GM18858 (cell line): ENCODE data around the gene UNC13A.

Source experiments
- ATAC-seq: cut with Tn5 transposase; IDR thresholded peaks from one replicate; pipeline ENCODE4 v1.9.1; 2021; ENCODE audit not compliant: unreplicated experiment

UNC13A gene

DNA sequence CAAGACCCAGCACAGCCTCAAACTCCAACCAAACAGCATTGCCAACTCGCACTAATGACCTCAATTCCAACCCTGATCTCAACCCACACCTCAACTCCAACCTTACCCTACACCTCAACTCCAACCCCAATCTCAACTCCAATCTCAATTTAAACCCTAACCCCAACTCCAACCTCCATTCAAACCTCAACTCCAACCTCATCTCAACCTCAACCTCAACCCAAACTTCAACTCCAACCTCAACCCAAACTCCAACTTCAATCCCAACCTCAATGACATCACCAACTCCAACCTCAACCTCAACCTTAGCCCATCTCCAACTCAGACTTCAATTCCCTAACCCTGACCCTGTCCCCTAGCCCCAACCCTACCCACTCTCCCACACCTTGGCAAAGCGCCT lies 58.4 kb downstream of the UNC13A start:
- ATAC-seq: no peak

DNA sequence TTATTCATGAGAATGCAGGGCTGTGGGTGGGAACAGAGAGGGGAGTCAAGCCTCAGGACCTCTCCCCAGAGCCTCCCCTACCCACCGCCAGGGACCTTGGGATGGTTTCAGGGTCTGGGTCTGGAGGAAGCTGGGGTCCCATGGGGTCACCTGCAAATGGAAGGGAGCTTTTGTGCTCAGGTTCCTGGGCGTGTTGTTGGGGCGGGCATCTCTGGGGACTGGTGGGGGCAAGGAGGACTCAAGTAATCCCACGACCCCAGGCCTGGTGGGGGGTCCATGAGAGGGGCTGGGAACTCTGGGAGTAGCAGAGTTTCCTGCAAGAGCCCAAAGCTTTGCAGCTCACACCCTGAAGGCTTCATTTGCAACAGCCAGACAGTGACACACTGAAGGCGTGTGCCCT lies 60.2 kb downstream of the UNC13A start:
- no peak for ATAC-seq

DNA sequence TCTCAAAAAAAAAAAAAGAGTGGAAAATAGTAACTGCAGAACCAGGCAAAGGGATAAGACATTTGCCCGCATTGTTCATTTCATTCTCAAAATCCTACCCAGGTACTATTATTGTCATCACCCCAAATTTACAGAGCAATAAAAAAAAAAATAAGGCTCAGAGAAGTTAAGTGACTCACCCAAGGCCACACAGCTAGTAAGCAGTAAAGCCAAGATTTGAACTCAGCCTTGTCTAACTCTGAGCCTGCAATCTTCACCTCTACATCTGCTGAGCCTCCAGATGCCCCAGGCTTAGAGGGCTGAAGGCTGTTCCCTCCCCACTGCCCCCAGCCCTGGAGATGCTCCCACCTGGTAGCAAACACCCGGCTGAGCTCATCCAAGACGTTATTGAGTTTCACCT lies 61.0 kb downstream of the UNC13A start:
- no peak for ATAC-seq

- ATAC-seq: no peak
Measured at GRCh38 chr19:17626456-17627015, 61.6 kb downstream of the UNC13A start.

DNA sequence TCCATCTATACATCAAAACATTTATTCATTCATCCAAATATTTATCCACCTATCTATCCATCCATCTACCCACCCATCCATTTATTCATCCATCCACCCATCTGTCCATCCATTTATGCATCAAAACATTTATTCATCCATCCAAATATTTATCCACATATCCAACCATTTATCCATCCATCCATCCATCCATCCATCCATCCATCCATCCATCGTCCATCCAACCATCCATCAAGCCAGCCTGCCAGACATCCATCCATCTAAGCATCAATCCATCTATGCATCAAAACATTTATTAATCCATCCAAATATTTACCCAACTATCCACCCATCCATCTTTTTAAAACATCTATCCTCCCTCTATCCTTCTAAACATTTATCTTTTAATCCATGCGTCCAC lies 62.2 kb downstream of the UNC13A start:
- no peak for ATAC-seq

DNA sequence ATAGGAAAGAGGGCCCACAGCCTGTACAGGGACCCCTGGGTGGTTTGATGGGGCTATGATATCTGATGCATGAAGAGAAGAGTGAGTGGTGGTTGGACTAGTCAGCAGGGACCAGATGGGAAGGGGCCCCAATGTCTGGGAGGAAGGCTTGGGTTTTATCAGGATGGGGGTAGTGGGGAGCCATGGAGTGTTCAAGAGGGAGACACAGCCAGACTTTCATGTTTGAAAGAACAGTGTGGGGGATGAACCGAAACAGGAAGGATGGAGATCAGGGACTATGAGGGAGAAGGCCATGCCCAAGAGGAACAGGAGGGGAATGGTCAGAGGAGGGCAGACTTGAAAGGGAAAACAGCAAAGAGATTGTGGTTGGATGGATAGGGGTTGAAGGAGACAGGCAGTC lies 63.1 kb downstream of the UNC13A start:
- ATAC-seq: no peak

DNA sequence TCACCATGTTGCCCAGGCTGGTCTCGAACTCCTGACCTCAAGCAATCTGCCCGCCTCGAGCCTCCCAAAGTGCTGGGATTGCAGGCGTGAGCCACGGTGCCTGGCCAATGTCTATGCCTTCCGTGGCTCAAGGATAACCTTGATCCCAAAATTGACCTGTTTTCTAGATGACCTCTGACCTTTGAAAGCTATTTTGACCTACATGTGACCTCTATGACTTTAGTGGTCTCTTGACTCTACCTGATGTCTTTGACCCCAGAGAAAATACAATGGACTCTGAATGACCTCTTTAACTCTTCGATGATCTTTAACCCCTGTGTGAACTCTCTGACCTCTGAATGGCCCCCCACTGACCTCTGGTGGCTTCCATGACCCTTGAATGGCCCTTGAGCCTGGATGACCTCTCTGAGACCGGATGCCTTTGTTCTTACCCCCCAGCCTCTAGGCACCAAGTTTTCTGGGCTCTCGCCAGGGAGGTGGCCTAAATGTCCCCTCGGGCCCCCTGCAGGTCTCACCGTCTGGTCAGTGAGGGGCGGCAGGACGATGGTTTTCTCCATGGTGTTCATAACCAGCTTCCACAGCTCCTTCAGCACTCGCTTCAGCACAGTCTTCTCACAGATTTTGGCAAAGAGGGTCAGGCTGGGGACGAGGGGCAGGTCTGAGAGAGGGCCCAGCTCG lies 63.7 kb downstream of the UNC13A start:
- no peak for ATAC-seq

DNA sequence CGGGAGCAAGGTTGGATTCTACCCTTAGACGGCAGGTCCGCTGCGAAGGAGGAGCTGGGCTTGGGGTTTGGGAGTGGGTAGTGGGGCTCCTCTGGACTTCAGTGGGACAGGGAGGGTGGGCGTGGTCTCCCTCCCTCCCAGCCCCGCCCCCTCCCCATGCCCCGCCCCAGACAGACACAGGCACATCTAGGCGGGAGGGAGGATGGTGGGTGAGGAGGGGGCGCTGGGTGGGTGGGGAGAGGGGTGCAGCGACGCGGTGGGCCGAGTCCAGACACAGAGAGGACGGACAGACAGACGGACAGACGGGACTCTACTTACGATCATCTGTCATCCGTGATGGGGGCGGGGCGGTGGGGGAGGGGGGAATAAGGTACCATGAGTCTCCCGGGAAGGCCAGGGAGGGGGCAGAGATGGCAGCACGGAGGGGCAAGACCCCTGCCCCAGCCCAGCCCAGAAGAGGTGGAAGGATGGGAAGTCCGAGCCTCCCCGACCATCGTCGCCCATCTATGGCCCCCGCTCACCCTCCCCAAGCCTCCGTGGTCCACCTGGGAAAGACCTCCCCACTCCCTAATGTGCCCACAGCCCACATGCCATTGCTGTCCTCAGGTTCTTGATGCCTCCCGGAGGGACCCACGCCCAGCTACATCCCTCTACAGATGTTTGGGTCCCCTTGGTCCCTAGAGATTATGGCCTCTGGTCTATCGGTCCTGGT lies 64.8 kb downstream of the UNC13A start:
- no peak for ATAC-seq

DNA sequence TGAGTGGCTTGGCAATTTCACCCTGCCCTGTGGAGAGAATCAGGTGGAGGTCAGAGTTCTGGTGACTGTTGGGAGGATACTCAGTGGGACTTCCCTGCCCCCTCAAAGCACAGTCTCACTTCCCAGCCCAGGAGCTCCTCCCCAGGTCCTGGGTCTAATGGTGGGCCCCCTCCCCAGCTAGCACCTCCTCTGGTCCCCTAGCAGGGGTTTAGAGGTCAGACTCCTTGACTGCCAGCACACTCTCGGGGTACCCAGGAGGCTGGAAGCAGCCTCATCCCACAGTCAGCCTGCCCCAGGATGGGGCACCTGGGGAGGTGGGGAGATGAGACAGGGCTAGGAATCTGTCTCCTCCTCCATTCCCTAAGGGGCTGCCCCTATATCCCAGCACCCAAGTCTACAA lies 67.5 kb downstream of the UNC13A start:
- no peak for ATAC-seq

DNA sequence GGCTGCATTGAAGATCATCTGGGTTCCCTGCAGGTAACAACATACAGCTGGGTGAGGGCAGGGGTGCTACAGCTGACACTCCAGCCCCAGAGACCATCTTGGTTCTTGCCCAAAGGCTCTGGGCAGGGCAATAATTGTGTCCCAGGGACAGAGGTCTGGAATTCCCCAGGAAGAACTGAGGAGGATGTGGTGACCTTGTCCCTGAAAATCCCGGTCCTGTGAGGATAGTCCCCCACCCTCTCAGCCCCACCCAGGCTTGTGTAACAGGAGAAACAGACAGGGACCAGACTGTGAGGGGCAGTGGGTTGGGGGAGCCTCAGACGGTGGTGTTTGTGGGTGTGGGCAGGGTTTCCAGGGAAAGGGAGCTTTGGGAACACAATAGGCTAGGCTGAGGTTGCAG lies 69.2 kb downstream of the UNC13A start:
- ATAC-seq: no peak

- no peak for ATAC-seq
Measured at GRCh38 chr19:17618281-17618903, 69.8 kb downstream of the UNC13A start.

GRCh38 chr19:17617807-17618192 lies 70.4 kb downstream of the UNC13A start:
- ATAC-seq: no peak

DNA sequence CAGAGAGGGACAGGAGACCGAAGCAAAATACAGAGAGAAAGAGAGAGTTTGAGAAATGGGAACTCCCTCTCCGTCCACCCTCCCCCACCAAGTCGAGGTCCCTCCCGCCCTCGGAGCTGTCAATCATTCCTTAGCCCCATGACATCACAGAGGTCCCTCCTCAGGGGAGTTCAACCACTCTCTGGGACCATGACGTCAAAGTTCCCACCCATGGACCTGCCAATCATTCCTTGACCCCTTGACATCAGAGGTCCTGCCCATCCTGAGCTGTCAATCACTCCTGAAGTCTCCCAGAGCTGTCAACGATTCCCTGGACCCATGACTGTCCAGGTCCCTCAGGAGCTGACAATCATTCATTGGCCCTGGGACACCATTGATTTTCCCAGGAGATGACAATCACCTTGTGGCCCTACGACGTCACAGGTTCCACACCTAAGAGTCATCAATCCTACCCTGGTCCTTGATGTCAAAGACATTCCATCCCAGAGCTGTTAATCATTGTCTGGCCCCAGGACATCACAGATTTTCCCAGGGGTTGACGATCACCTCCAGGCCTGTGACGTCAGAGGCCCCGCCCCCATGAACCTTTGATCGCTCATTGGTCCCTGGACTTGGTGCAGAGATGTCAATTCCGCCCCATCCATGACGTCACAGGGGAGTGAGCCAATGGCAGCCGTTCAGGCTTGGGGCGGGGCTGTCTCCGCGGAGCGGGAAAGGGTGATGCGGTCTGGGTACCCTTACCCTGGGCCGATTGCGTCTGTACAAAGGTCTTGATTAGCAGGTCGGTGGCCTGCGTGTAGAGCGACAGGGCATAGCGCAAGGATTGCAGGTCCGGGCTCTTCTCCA lies 71.0 kb downstream of the UNC13A start:
- ATAC-seq: no peak

- no peak for ATAC-seq
Measured at GRCh38 chr19:17616686-17616960, 71.5 kb downstream of the UNC13A start.

DNA sequence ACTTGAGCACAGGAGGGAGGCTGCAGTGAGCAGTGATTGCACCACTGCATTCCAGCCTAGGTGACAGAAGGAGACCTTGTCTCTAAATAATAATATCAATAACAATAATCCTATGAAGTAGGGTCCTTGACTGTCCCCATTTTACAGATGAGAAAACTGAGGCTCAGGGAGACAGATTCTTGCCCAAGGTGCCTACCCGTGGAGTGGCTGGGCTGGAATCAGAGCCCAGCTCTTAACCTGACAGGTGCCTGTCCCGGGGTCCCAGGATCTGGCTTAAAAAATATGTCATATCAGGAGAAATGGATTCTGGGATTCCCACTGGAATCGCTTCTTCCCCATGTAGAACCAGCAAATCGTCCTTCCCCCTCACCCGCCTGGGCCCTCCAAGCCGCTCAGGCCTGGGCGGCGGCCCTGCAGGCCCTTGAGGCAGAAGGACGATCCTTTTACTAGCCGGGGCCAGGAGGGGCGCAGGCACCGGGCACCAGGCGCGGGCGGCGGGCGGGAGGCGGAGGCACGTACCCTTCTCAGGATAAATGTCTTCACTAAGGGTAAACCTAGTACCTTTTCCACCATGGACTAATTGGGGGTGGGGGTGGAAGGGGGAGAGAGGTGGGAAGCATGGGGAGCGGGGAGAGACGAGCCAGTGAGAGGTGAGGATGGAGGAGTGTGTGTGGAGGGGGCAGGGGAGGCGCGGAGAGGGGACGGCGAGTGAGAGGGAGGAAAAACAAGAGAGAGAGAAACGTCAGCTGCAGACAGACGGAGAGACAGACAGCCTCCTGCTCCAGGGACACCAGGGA lies 72.1 kb downstream of the UNC13A start:
- ATAC-seq: no peak

DNA sequence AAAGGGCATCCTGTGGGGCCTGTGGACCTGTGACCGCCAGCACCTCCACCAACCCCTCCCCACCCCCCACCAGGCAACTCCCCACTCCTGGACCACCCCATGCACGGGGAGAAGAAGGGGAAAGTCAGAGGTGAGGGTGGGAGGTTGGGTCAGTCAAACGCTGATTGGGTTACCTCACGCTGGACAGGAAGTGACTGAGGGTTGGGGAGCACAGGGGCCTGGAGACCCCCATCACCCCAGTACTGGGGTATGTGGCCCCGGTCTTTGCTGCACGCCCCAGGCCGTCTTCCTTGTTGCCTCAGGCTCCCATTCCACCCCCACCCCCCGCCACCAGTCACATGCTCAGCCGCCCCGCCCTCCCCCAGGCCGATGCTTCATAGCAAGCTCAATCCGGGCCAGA lies 73.7 kb downstream of the UNC13A start:
- ATAC-seq: no peak

DNA sequence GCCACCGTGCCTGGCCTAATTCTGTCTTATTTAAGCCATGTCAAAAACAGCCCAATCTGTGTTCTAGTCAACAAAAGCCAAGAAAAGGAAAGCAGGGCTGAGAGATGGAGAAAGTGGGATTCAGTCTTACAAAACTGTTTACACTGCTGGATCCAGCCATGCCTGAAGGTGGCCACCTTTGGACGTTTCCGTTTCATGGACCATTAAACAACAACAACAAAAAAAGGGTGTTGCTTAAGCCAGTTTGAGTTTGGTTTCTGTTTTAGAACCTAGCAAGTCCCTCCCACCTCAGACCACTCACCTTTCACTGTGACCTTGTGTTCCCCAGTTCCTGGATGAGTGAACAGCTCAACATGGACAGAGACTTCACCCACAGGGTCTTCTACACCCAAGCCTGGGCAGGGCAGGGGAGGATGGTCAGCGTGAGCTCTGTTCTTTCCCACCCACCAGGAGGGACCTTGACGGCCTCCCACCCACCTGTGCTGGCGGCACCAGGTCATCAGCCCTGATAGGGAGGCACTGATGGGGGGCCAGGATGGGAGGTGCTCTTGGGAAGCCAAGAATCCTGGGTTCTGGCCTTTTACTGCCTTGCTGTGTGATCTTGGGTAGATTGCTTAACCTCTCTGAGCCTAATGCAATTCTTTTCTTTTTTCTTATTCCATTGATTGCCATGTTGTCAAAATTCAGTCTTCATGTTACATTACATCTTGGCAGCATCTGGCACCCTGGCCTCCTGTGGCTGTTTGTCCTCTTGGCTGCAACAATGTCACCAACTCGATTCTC lies 76.5 kb downstream of the UNC13A start:
- ATAC-seq: no peak

DNA sequence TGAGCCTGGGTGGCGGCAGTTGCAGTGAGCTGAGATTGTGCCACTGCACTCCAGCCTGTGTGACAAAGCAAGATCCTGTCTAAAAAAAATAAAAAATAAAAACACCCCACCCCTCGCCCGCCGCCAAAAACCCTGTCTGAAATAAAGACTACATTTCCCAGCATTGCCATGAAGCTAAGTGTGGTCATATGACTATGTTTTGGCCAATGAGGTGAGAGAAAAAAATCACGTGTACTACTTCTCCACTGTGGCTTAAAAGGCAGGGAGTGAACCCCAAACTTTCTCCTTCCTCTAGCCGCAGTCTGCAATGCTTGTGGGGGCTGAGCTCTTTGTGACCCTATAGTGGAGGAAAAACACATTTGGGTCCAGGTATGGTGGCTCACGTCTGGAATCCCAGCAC lies 77.8 kb downstream of the UNC13A start:
- no peak for ATAC-seq

- no peak for ATAC-seq
Measured at GRCh38 chr19:17607936-17608335, 80.2 kb downstream of the UNC13A start.
